ENCODE results near the gene ATP8A2. TPM values are rescaled to one million over a fixed set of nuclear protein-coding genes. Genes with fewer than 3 reads are reported as not detected.

ATP8A2 gene
- total and polyA plus RNA-seq, 10 of the 15 experiments (the other 5 are each of a cell fraction or from before 2014, with no cell fraction given), result 0.01 to 0.04 (median 0.04) TPM; not detected in 7

- no peaks in the 10 kb centered on the region for H3K4me1 ChIP-seq (ENCODE audit: control insufficient read depth, insufficient read depth, low read length)
- intact Hi-C loops (cut with micrococcal nuclease; ENCODE audit: unreplicated experiment), result no loop called here
- no peaks in the 10 kb centered on the region for H4K20me1 ChIP-seq (ENCODE audit: control insufficient read depth, insufficient read depth)
- SMC1A ChIA-PET (ENCODE audit: uncharacterized antibody, unreplicated experiment), result no interaction called here
- H3K4me2 ChIP-seq (ENCODE audit: control insufficient read depth, insufficient read depth), result no peak overlapping the region
- CTCF ChIA-PET, result no interaction called here
- no peaks in the 10 kb centered on the region for H3K79me2 ChIP-seq (ENCODE audit: control insufficient read depth, insufficient read depth, low read length)
- 0% methylated on average over 1 of the region's 1 CpG for WGBS (ENCODE audit: insufficient coverage, insufficient replicate concordance, low lambda C conversion rate, missing lambda C conversion rate)
- H3K4me3 ChIP-seq, result no peak overlapping the region
- in situ Hi-C loops (cut with MboI), result no loop called here
- no peak for TF ChIP-seq SRF (IDR thresholded peaks at IDR 0.05; ENCODE audit: low read depth in 2 of 2, low read length in 2 of 2)
- TF ChIP-seq, protein P1, sequence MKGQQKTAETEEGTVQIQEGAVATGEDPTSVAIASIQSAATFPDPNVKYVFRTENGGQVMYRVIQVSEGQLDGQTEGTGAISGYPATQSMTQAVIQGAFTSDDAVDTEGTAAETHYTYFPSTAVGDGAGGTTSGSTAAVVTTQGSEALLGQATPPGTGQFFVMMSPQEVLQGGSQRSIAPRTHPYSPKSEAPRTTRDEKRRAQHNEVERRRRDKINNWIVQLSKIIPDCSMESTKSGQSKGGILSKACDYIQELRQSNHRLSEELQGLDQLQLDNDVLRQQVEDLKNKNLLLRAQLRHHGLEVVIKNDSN (IDR thresholded peaks at IDR 0.05; ENCODE audit: borderline replicate concordance, extremely low read length, insufficient read depth, low read depth, low read length), result no peak
- no peak for TF ChIP-seq RELA (IDR thresholded peaks at IDR 0.05; ENCODE audit: borderline replicate concordance, partially characterized antibody)
- TF ChIP-seq ZZZ3 (IDR thresholded peaks at IDR 0.05; ENCODE audit: control insufficient read depth, insufficient read length, low read depth), result no peak
- no peak for TF ChIP-seq CEBPB (IDR thresholded peaks at IDR 0.05; ENCODE audit: borderline replicate concordance in 1 of 2, low read depth in 2 of 2, low read length in 2 of 2)
- TF ChIP-seq HDGF (IDR thresholded peaks at IDR 0.05), result no peak
- no peak for TF ChIP-seq IKZF2 (IDR thresholded peaks at IDR 0.05)
- TF ChIP-seq, protein P2, sequence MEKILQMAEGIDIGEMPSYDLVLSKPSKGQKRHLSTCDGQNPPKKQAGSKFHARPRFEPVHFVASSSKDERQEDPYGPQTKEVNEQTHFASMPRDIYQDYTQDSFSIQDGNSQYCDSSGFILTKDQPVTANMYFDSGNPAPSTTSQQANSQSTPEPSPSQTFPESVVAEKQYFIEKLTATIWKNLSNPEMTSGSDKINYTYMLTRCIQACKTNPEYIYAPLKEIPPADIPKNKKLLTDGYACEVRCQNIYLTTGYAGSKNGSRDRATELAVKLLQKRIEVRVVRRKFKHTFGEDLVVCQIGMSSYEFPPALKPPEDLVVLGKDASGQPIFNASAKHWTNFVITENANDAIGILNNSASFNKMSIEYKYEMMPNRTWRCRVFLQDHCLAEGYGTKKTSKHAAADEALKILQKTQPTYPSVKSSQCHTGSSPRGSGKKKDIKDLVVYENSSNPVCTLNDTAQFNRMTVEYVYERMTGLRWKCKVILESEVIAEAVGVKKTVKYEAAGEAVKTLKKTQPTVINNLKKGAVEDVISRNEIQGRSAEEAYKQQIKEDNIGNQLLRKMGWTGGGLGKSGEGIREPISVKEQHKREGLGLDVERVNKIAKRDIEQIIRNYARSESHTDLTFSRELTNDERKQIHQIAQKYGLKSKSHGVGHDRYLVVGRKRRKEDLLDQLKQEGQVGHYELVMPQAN (conservative IDR thresholded peaks at IDR 0.05), result no peak
- no peak for TF ChIP-seq SUZ12 (IDR thresholded peaks at IDR 0.05; ENCODE audit: unreplicated experiment)
- TF ChIP-seq ZBED1 (IDR thresholded peaks at IDR 0.05; ENCODE audit: borderline replicate concordance), result no peak
- no peak for TF ChIP-seq RFX5 (IDR thresholded peaks at IDR 0.05; ENCODE audit: low read depth, low read length)
- no peak for TF ChIP-seq FOXM1 (IDR thresholded peaks at IDR 0.05; ENCODE audit: low read depth, low read length)
- no peak for TF ChIP-seq PML (IDR thresholded peaks at IDR 0.05; ENCODE audit: low read length)
- TF ChIP-seq EP300 (IDR thresholded peaks at IDR 0.05; ENCODE audit: borderline replicate concordance in 1 of 2, control insufficient read depth in 1 of 2, low read depth in 2 of 2, low read length in 2 of 2), result no peak
- TF ChIP-seq, protein P3, sequence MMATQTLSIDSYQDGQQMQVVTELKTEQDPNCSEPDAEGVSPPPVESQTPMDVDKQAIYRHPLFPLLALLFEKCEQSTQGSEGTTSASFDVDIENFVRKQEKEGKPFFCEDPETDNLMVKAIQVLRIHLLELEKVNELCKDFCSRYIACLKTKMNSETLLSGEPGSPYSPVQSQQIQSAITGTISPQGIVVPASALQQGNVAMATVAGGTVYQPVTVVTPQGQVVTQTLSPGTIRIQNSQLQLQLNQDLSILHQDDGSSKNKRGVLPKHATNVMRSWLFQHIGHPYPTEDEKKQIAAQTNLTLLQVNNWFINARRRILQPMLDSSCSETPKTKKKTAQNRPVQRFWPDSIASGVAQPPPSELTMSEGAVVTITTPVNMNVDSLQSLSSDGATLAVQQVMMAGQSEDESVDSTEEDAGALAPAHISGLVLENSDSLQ (IDR thresholded peaks at IDR 0.05), result no peak
- no peak for TF ChIP-seq POU2F2 (IDR thresholded peaks at IDR 0.05; ENCODE audit: borderline replicate concordance, low read depth, low read length)
- no peak for TF ChIP-seq JUND (IDR thresholded peaks at IDR 0.05; ENCODE audit: low read depth, low read length)
- RAD21 ChIA-PET (ENCODE audit: unreplicated experiment), result no interaction called here
- H3K9me3 ChIP-seq (replicated peaks; ENCODE audit: control insufficient read depth, insufficient read depth, low read length), result no peaks in the 10 kb centered on the region; the same call in 2 of the 3 replicates
- no peak overlapping the region for H2AFZ ChIP-seq (ENCODE audit: control insufficient read depth, low read depth, low read length)
- POLR2A ChIA-PET, result no interaction called here
- no peaks in the 10 kb centered on the region for H3K36me3 ChIP-seq (ENCODE audit: control insufficient read depth in 2 of 2, insufficient read depth in 2 of 2, low read length in 1 of 2)
- no peak overlapping the region for H3K27ac ChIP-seq (ENCODE audit: control insufficient read depth, insufficient read depth)
- H3K27me3 ChIP-seq (replicated peaks in 1 of 2; ENCODE audit: control insufficient read depth in 2 of 2, insufficient read depth in 2 of 2, low read length in 1 of 2), result no peaks in the 10 kb centered on the region
- H3K9ac ChIP-seq (ENCODE audit: control insufficient read depth, insufficient read depth, low read length), result no peak overlapping the region
- DNase-seq (ENCODE audit: low read depth, low spot score) (no peak), FAIRE-seq (no peak), ATAC-seq (no peak)
- no TSS peak for BruUV-seq (replicated peaks)
These were observed 435.8 kb downstream of the ATP8A2 start for GRCh38 chr13:25807562-25807961.

All from GM12878 (cell line).